Liver (tissue), 9 donors: ENCODE measurements around the gene OSER1. TPM values are rescaled to one million over a fixed set of nuclear protein-coding genes. Genes with fewer than 3 reads are reported as not detected.

ENCODE experiments used
- DNase-seq: peaks from one replicate; pipeline ENCODE4 v3.0.0-alpha.2; 2017; ENCODE audit warnings: low spot score
- H3K27ac ChIP-seq, 2 donors: one replicate each; pipeline ENCODE4 v1.7.0; 2013; ENCODE audit warnings: inconsistent platforms in 2 of 2, low read length in 2 of 2, control low read depth in 1 of 2, low read depth in 1 of 2, mild to moderate bottlenecking in 1 of 2
- H3K27me3 ChIP-seq, 4 donors: one replicate each; pipeline versions ENCODE4 v1.6.1 to v1.7.0; 2013; ENCODE audit warnings: low read length in 3 of 4, inconsistent platforms in 1 of 4, mild to moderate bottlenecking in 1 of 4, moderate library complexity in 1 of 4; ENCODE audit not compliant: control insufficient read depth in 4 of 4, insufficient read depth in 4 of 4
- H3K36me3 ChIP-seq, 4 donors: one replicate each; pipeline versions ENCODE4 v1.6.1 to v1.7.0; 2013; ENCODE audit warnings: low read length in 3 of 4, mild to moderate bottlenecking in 3 of 4, low read depth in 1 of 4, moderate library complexity in 1 of 4; ENCODE audit not compliant: control insufficient read depth in 4 of 4, insufficient read depth in 3 of 4
- H3K4me1 ChIP-seq, 4 donors: one replicate each; pipeline versions ENCODE4 v1.6.1 to v1.7.0; 2013; ENCODE audit warnings: low read length in 3 of 4, mild to moderate bottlenecking in 3 of 4, moderate library complexity in 1 of 4; ENCODE audit not compliant: control insufficient read depth in 4 of 4, insufficient read depth in 4 of 4
- H3K4me3 ChIP-seq, 3 donors: one replicate each; pipeline versions ENCODE4 v1.6.1 to v1.7.0; 2013; ENCODE audit warnings: low read length in 3 of 3, control low read depth in 1 of 3, low read depth in 1 of 3, mild to moderate bottlenecking in 1 of 3
- H3K9ac ChIP-seq, 2 donors: one replicate each; pipeline ENCODE4 v1.7.0; 2013; ENCODE audit warnings: low read length in 2 of 2, mild to moderate bottlenecking in 2 of 2, moderate library complexity in 2 of 2, control low read depth in 1 of 2, low read depth in 1 of 2
- H3K9me3 ChIP-seq, 4 donors: one replicate each; pipeline versions ENCODE4 v1.6.1 to v1.7.0; 2013; ENCODE audit warnings: low read length in 3 of 4; ENCODE audit not compliant: control insufficient read depth in 4 of 4
- EGR1 ChIP-seq, 2 donors: IDR thresholded peaks; 2 replicates each; pipeline ENCODE4 v1.6.1; 2016 to 2018; ENCODE audit warnings: antibody characterized with exemption in 2 of 2, low read depth in 2 of 2
- FOXA1 ChIP-seq: IDR thresholded peaks from 2 replicates; pipeline ENCODE4 v1.6.1; 2016; ENCODE audit warnings: antibody characterized with exemption
- FOXA2 ChIP-seq: IDR thresholded peaks from 2 replicates; pipeline ENCODE4 v1.6.1; 2016; ENCODE audit warnings: antibody characterized with exemption
- GABPA ChIP-seq, 2 donors: IDR thresholded peaks in 1 of 2; conservative IDR thresholded peaks in 1 of 2; 2 replicates each; pipeline ENCODE4 v1.6.1; 2016; ENCODE audit warnings: antibody characterized with exemption in 2 of 2, mild to moderate bottlenecking in 1 of 2, moderate library complexity in 1 of 2
- HNF4A ChIP-seq, 2 donors: conservative IDR thresholded peaks; 2 replicates each; pipeline ENCODE4 v1.6.1; 2016; ENCODE audit warnings: antibody characterized with exemption in 2 of 2, mild to moderate bottlenecking in 2 of 2
- HNF4G ChIP-seq: IDR thresholded peaks from 2 replicates; pipeline ENCODE4 v1.6.1; 2016; ENCODE audit warnings: antibody characterized with exemption
- JUND ChIP-seq, 2 donors: IDR thresholded peaks; 2 replicates each; pipeline ENCODE4 v1.6.1; 2016; ENCODE audit warnings: antibody characterized with exemption in 2 of 2
- NR2F2 ChIP-seq: IDR thresholded peaks from 2 replicates; pipeline ENCODE4 v1.6.1; 2016; ENCODE audit warnings: antibody characterized with exemption
- RAD21 ChIP-seq, 2 donors: IDR thresholded peaks; 2 replicates each; pipeline ENCODE4 v1.6.1; 2016; ENCODE audit warnings: antibody characterized with exemption in 2 of 2, mild to moderate bottlenecking in 2 of 2
- RXRA ChIP-seq, 2 donors: IDR thresholded peaks; 2 replicates each; pipeline ENCODE4 v1.6.1; 2017 to 2018; ENCODE audit warnings: antibody characterized with exemption in 2 of 2, mild to moderate bottlenecking in 1 of 2
- SP1 ChIP-seq: IDR thresholded peaks from 2 replicates; pipeline ENCODE4 v1.6.1; 2018; ENCODE audit warnings: antibody characterized with exemption, mild to moderate bottlenecking
- TAF1 ChIP-seq: conservative IDR thresholded peaks from 2 replicates; pipeline ENCODE4 v1.6.1; 2016; ENCODE audit warnings: antibody characterized with exemption, mild to moderate bottlenecking
- YY1 ChIP-seq: IDR thresholded peaks from 2 replicates; pipeline ENCODE4 v1.6.1; 2016; ENCODE audit warnings: antibody characterized with exemption, mild to moderate bottlenecking
- WGBS: extraction: QIAGEN DNeasy Blood & Tissue Kit; methylation state at CpG from one replicate; pipeline ENCODE4 v1.1.7; 2013; 5-methylcytosine and 5-hydroxymethylcytosine counted together
- polyA plus RNA-seq, 2 donors: library from polyadenylated mRNA; stranded (reverse) in 1 of 2; unstranded in 1 of 2; fragments of 200-250 nt in 1 of 2; fragments of >200 nt in 1 of 2; fragmentation: Nextera tagmentation in 1 of 2; extraction: Ambion mirVana in 1 of 2; gene quantifications; one replicate each; pipeline versions ENCODE4 v1.2.1 to v1.2.3, GENCODE V29; 2013 to 2015
- total RNA-seq, 2 donors: library from RNA; depleted of rRNA; stranded (reverse); fragments of >200 nt; gene quantifications; one replicate each; pipeline ENCODE4 v1.2.3, GENCODE V29; 2014
- TF ChIP-seq, protein P1 (sequence below): IDR thresholded peaks from 2 replicates; pipeline ENCODE4 v1.6.1; 2016; ENCODE audit warnings: antibody characterized with exemption
- TF ChIP-seq, protein P2 (sequence below): IDR thresholded peaks from 2 replicates; pipeline ENCODE4 v1.6.1; 2016; ENCODE audit warnings: antibody characterized with exemption, mild to moderate bottlenecking
- TF ChIP-seq, protein P3 (sequence below): IDR thresholded peaks from 2 replicates; pipeline ENCODE4 v1.6.1; 2016; ENCODE audit warnings: antibody characterized with exemption
- TF ChIP-seq, protein P4 (sequence below): fragments of 150-350 bp; IDR thresholded peaks from 2 replicates; pipeline ENCODE4 v1.5.1; 2017; ENCODE audit warnings: improper control_type of control experiment, low read depth, low read length; ENCODE audit not compliant: missing input control
- TF ChIP-seq, protein P5 (sequence below): IDR thresholded peaks from 2 replicates; pipeline ENCODE4 v1.6.1; 2016; ENCODE audit warnings: antibody characterized with exemption
- donor health status: healthy.
- donor health status: healthy.
- donor health status: healthy.
- donor health status: healthy.
- donor health status: healthy.

Gene OSER1
- total and polyA plus RNA-seq, 4 donors = 12.6 to 20.2 (median 14.6) TPM

DNA sequence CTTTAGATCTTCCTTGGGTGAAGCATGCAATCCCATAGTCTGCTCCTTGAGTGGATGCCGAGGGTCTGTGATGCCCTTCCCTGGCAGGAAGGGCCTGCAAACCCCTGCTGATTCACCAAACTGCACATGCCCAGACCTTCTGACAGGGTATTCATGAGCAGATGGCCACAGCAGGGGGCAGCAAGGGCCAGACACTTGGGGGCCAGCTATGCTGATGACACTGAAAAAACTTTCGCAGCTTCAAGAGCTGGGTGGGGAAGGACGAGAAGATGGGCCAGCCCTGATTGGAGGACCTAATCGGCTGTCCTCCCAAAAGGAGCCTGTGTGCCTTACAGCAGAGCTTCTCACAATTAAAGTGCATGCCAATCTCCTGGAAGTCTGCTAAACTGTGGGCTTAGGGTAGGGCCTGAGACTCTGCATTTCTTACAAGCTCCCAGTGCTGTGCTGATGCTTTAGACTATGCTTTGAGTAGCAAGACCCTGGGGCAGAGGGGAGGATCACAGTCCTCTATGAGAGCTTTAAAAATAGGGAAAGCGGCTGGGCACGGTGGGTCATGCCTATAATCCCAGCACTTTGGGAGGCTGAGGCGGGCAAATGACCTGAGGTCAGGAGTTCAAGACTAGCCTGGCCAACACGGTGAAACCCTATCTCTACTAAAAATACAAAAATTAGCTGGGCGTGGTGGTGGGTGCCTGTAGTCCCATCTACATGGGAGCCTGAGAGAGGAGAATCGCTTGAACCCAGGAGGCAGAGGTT lies 21.3 kb upstream of the OSER1 start:
- TF ChIP-seq, protein P1, sequence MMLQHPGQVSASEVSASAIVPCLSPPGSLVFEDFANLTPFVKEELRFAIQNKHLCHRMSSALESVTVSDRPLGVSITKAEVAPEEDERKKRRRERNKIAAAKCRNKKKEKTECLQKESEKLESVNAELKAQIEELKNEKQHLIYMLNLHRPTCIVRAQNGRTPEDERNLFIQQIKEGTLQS = no peak
- no peak for TF ChIP-seq HNF4G
- no peak for TF ChIP-seq HNF4A (conservative IDR thresholded peaks at IDR 0.05)
- TF ChIP-seq FOXA2 = no peak
- TF ChIP-seq, protein P2, sequence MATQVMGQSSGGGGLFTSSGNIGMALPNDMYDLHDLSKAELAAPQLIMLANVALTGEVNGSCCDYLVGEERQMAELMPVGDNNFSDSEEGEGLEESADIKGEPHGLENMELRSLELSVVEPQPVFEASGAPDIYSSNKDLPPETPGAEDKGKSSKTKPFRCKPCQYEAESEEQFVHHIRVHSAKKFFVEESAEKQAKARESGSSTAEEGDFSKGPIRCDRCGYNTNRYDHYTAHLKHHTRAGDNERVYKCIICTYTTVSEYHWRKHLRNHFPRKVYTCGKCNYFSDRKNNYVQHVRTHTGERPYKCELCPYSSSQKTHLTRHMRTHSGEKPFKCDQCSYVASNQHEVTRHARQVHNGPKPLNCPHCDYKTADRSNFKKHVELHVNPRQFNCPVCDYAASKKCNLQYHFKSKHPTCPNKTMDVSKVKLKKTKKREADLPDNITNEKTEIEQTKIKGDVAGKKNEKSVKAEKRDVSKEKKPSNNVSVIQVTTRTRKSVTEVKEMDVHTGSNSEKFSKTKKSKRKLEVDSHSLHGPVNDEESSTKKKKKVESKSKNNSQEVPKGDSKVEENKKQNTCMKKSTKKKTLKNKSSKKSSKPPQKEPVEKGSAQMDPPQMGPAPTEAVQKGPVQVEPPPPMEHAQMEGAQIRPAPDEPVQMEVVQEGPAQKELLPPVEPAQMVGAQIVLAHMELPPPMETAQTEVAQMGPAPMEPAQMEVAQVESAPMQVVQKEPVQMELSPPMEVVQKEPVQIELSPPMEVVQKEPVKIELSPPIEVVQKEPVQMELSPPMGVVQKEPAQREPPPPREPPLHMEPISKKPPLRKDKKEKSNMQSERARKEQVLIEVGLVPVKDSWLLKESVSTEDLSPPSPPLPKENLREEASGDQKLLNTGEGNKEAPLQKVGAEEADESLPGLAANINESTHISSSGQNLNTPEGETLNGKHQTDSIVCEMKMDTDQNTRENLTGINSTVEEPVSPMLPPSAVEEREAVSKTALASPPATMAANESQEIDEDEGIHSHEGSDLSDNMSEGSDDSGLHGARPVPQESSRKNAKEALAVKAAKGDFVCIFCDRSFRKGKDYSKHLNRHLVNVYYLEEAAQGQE = no peak
- TF ChIP-seq, protein P3, sequence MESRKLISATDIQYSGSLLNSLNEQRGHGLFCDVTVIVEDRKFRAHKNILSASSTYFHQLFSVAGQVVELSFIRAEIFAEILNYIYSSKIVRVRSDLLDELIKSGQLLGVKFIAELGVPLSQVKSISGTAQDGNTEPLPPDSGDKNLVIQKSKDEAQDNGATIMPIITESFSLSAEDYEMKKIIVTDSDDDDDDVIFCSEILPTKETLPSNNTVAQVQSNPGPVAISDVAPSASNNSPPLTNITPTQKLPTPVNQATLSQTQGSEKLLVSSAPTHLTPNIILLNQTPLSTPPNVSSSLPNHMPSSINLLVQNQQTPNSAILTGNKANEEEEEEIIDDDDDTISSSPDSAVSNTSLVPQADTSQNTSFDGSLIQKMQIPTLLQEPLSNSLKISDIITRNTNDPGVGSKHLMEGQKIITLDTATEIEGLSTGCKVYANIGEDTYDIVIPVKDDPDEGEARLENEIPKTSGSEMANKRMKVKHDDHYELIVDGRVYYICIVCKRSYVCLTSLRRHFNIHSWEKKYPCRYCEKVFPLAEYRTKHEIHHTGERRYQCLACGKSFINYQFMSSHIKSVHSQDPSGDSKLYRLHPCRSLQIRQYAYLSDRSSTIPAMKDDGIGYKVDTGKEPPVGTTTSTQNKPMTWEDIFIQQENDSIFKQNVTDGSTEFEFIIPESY = no peak
- no peak for TF ChIP-seq TAF1
- TF ChIP-seq RAD21 (IDR thresholded peaks at IDR 0.05) = no peak
- TF ChIP-seq EGR1 (IDR thresholded peaks at IDR 0.05; ENCODE audit: low read depth in 2 of 2) = no peak
- no peak for TF ChIP-seq JUND (IDR thresholded peaks at IDR 0.05)
- TF ChIP-seq YY1 = no peak
- TF ChIP-seq NR2F2 = no peak
- TF ChIP-seq SP1 = no peak
- no peak for DNase-seq
- WGBS = 86% methylated on average over 10 of the region's 10 CpGs
- Histone ChIP-seq H3K9ac (no peak overlapping the region), H3K9me3 (no peaks in the 10 kb centered on the region), H3K27me3 (no peaks in the 10 kb centered on the region), H3K27ac (no peak overlapping the region), H3K4me1 (no peaks in the 10 kb centered on the region), H3K36me3 (no peaks in the 10 kb centered on the region), H3K4me3 (no peak overlapping the region)

DNA sequence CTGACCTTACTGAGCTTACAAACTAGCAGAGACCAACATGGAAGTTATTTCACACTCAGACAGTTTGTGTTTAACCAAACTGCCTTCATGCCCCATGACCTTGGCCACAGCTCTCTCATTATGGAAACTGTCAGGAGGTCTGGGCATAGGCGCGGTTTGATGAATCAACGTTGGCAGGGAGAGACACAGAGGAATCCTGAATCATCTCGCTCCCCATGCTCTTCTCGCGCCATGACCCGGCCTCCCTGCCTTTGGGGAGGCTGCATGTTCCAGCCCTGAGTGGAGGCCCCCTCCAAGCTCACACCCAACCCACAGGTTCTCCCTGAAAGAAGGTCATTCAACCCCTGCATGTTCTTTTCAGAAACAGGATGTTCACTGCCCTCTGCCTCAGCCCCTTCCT lies 20.6 kb upstream of the OSER1 start:
- DNase-seq = no peak
- Histone ChIP-seq H3K36me3 (no peaks in the 10 kb centered on the region), H3K9ac (no peak overlapping the region), H3K4me3 (no peak overlapping the region), H3K4me1 (no peaks in the 10 kb centered on the region), H3K9me3 (no peaks in the 10 kb centered on the region), H3K27ac (no peak overlapping the region), H3K27me3 (no peaks in the 10 kb centered on the region)
- WGBS = 86% methylated on average over 7 of the region's 7 CpGs
- TF ChIP-seq RXRA (IDR thresholded peaks at IDR 0.05) (no peak), JUND (IDR thresholded peaks at IDR 0.05) (no peak), GABPA (IDR thresholded peaks at IDR 0.05 in 1 of 2, conservative IDR thresholded peaks at IDR 0.05 in 1 of 2) (no peak), NR2F2 (no peak), HNF4A (conservative IDR thresholded peaks at IDR 0.05) (no peak), EGR1 (IDR thresholded peaks at IDR 0.05; ENCODE audit: low read depth in 2 of 2) (no peak), YY1 (no peak), HNF4G (no peak), FOXA1 (no peak), FOXA2 (no peak), TAF1 (no peak), SP1 (no peak), RAD21 (IDR thresholded peaks at IDR 0.05) (no peak)
- TF ChIP-seq, protein P4, sequence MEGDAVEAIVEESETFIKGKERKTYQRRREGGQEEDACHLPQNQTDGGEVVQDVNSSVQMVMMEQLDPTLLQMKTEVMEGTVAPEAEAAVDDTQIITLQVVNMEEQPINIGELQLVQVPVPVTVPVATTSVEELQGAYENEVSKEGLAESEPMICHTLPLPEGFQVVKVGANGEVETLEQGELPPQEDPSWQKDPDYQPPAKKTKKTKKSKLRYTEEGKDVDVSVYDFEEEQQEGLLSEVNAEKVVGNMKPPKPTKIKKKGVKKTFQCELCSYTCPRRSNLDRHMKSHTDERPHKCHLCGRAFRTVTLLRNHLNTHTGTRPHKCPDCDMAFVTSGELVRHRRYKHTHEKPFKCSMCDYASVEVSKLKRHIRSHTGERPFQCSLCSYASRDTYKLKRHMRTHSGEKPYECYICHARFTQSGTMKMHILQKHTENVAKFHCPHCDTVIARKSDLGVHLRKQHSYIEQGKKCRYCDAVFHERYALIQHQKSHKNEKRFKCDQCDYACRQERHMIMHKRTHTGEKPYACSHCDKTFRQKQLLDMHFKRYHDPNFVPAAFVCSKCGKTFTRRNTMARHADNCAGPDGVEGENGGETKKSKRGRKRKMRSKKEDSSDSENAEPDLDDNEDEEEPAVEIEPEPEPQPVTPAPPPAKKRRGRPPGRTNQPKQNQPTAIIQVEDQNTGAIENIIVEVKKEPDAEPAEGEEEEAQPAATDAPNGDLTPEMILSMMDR = no peak
- TF ChIP-seq, protein P3 = no peak
- TF ChIP-seq, protein P1 = no peak
- TF ChIP-seq, protein P5, sequence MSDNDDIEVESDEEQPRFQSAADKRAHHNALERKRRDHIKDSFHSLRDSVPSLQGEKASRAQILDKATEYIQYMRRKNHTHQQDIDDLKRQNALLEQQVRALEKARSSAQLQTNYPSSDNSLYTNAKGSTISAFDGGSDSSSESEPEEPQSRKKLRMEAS = no peak
